Lower leg skin (tissue), 3 donors: Measurements from ENCODE around the gene RASAL1.

Source experiments
- CTCF ChIP-seq, 3 donors: fragments of 450-650 bp; IDR thresholded peaks; one replicate each; pipeline ENCODE4 v1.5.1; 2016; ENCODE audit warnings: antibody characterized with exemption in 3 of 3, mild to moderate bottlenecking in 3 of 3, moderate library complexity in 2 of 3
- POLR2A ChIP-seq, 2 donors: fragments of 450-650 bp; IDR thresholded peaks; one replicate each; pipeline ENCODE4 v1.6.1; 2016 to 2017; ENCODE audit warnings: antibody characterized with exemption in 2 of 2, mild to moderate bottlenecking in 1 of 2, moderate library complexity in 1 of 2

GRCh38 chr12:113059071-113059595 lies 76.4 kb downstream of the RASAL1 start:
- TF ChIP-seq POLR2A (IDR thresholded peaks at IDR 0.05) (no peak), CTCF (IDR thresholded peaks at IDR 0.05) (no peak)
